H9 (cell line): Measurements from ENCODE around the gene DLG5. TPM values are rescaled to one million over a fixed set of nuclear protein-coding genes. Genes with fewer than 3 reads are reported as not detected.

ENCODE experiments used
- DNase-seq: peaks from one replicate; pipeline ENCODE4 v3.0.0-alpha.2; 2017
- H2AFZ ChIP-seq: one replicate; pipeline ENCODE4 v1.6.1; 2013; ENCODE audit warnings: mild to moderate bottlenecking, low read length, control low read depth, moderate library complexity
- H2AK5ac ChIP-seq: 2 replicates; pipeline ENCODE4 v1.6.1; 2013; ENCODE audit warnings: low read length, control low read depth, mixed read lengths; ENCODE audit not compliant: insufficient read length
- H2BK120ac ChIP-seq: one replicate; pipeline ENCODE4 v1.6.1; 2013; ENCODE audit warnings: low read depth, mild to moderate bottlenecking, low read length, control low read depth, inconsistent platforms; ENCODE audit not compliant: poor library complexity, severe bottlenecking
- H2BK12ac ChIP-seq: 2 replicates; pipeline ENCODE4 v1.6.1; 2013; ENCODE audit warnings: low read length, control low read depth, mixed read lengths, low read depth; ENCODE audit not compliant: insufficient read length
- H2BK15ac ChIP-seq: 2 replicates; pipeline ENCODE4 v1.6.1; 2013; ENCODE audit warnings: low read depth, low read length, control low read depth
- H2BK20ac ChIP-seq: one replicate; pipeline ENCODE4 v1.6.1; 2013; ENCODE audit warnings: low read depth, mild to moderate bottlenecking, low read length, control low read depth, inconsistent platforms; ENCODE audit not compliant: poor library complexity, severe bottlenecking
- H2BK5ac ChIP-seq: 2 replicates; pipeline ENCODE4 v1.6.1; 2013; ENCODE audit warnings: low read length, control low read depth, mixed read lengths; ENCODE audit not compliant: insufficient read length
- H3K14ac ChIP-seq: 2 replicates; pipeline ENCODE4 v1.6.1; 2013; ENCODE audit warnings: low read length, control low read depth; ENCODE audit not compliant: insufficient read depth
- H3K18ac ChIP-seq: 2 replicates; pipeline ENCODE4 v1.6.1; 2013; ENCODE audit warnings: low read depth, mild to moderate bottlenecking, mixed read lengths, low read length, control low read depth; ENCODE audit not compliant: insufficient read length
- H3K23ac ChIP-seq: 2 replicates; pipeline ENCODE4 v1.6.1; 2013; ENCODE audit warnings: low read length, control low read depth, mixed read lengths, low read depth; ENCODE audit not compliant: insufficient read length
- H3K23me2 ChIP-seq: 2 replicates; pipeline ENCODE4 v1.6.1; 2013; ENCODE audit warnings: low read depth, mild to moderate bottlenecking, mixed read lengths, low read length, control low read depth; ENCODE audit not compliant: insufficient read length, poor library complexity, severe bottlenecking
- H3K27ac ChIP-seq: 2 replicates; pipeline ENCODE4 v1.5.1; 2013; ENCODE audit warnings: low read length, control low read depth, mixed read lengths, low read depth; ENCODE audit not compliant: insufficient read length
- H3K27me3 ChIP-seq: 2 replicates; pipeline ENCODE4 v1.6.1; 2013; ENCODE audit warnings: low read length, control low read depth, inconsistent platforms; ENCODE audit not compliant: insufficient read depth
- H3K4ac ChIP-seq: 2 replicates; pipeline ENCODE4 v1.6.1; 2013; ENCODE audit warnings: low read depth, mild to moderate bottlenecking, control low read depth, inconsistent platforms, low read length, moderate library complexity
- H3K4me1 ChIP-seq: 2 replicates; pipeline ENCODE4 v1.6.1; 2013; ENCODE audit warnings: low read length, control low read depth, inconsistent platforms; ENCODE audit not compliant: insufficient read depth
- H3K4me2 ChIP-seq: 2 replicates; pipeline ENCODE4 v1.6.1; 2013; ENCODE audit warnings: low read length, control low read depth, mixed read lengths; ENCODE audit not compliant: insufficient read length, insufficient read depth
- H3K56ac ChIP-seq: 2 replicates; pipeline ENCODE4 v1.6.1; 2013; ENCODE audit warnings: low read depth, mild to moderate bottlenecking, mixed read lengths, low read length, control low read depth; ENCODE audit not compliant: insufficient read length
- H3K79me1 ChIP-seq: 2 replicates; pipeline ENCODE4 v1.6.1; 2013; ENCODE audit warnings: low read depth, mild to moderate bottlenecking, moderate library complexity, low read length, control low read depth, inconsistent platforms; ENCODE audit not compliant: insufficient read depth, poor library complexity, severe bottlenecking
- H3K79me2 ChIP-seq: 2 replicates; pipeline ENCODE4 v1.6.1; 2013; ENCODE audit warnings: low read length, control low read depth, inconsistent platforms; ENCODE audit not compliant: insufficient read depth
- H3K9ac ChIP-seq: 2 replicates; pipeline ENCODE4 v1.6.1; 2013; ENCODE audit warnings: low read length, control low read depth, mixed read lengths; ENCODE audit not compliant: insufficient read length; ENCODE audit errors: extremely low read depth
- H3K9me3 ChIP-seq: one replicate; pipeline ENCODE4 v1.6.1; 2013; ENCODE audit warnings: low read depth, low read length, inconsistent platforms; ENCODE audit not compliant: control insufficient read depth
- H3T11ph ChIP-seq: one replicate; pipeline ENCODE4 v1.6.1; 2013; ENCODE audit warnings: mild to moderate bottlenecking, low read length, control low read depth, inconsistent platforms
- H4K20me1 ChIP-seq: one replicate; pipeline ENCODE4 v1.6.1; 2013; ENCODE audit not compliant: control insufficient read depth, insufficient read length, insufficient read depth
- H4K5ac ChIP-seq: 2 replicates; pipeline ENCODE4 v1.6.1; 2013; ENCODE audit warnings: low read depth, mild to moderate bottlenecking, mixed read lengths, low read length, control low read depth; ENCODE audit not compliant: insufficient read length
- H4K8ac ChIP-seq: replicated peaks from 2 replicates; pipeline ENCODE4 v1.6.1; 2013; ENCODE audit warnings: low read length, control low read depth, mixed read lengths, low read depth; ENCODE audit not compliant: insufficient read length
- H4K91ac ChIP-seq: 2 replicates; pipeline ENCODE4 v1.6.1; 2013; ENCODE audit warnings: low read depth, mild to moderate bottlenecking, moderate library complexity, mixed read lengths, low read length, control low read depth; ENCODE audit not compliant: insufficient read length
- H3K27ac Mint-ChIP-seq, 3 experiments: 2 replicates in 2 of 3; 3 replicates in 1 of 3; pipeline ENCODE4 v1.8.0; 2020 to 2021; ENCODE audit warnings: mixed read lengths in 3 of 3, mild to moderate bottlenecking in 1 of 3, moderate library complexity in 1 of 3
- H3K27me3 Mint-ChIP-seq: 2 replicates; pipeline ENCODE4 v1.8.0; 2021; ENCODE audit warnings: low read depth, mild to moderate bottlenecking, moderate library complexity, mixed read lengths
- H3K36me3 Mint-ChIP-seq, 3 experiments: 2 replicates in 2 of 3; 3 replicates in 1 of 3; pipeline ENCODE4 v1.8.0; 2020 to 2021; ENCODE audit warnings: low read depth in 3 of 3, mixed read lengths in 3 of 3; ENCODE audit not compliant: insufficient read depth in 1 of 3
- H3K4me1 Mint-ChIP-seq, 2 experiments: 2 replicates each; pipeline ENCODE4 v1.8.0; 2020; ENCODE audit warnings: mixed read lengths in 2 of 2
- H3K4me3 Mint-ChIP-seq, 2 experiments: 2 replicates in 1 of 2; 3 replicates in 1 of 2; pipeline ENCODE4 v1.8.0; 2020 to 2021; ENCODE audit warnings: mild to moderate bottlenecking in 2 of 2, mixed read lengths in 2 of 2, moderate library complexity in 1 of 2
- H3K9me3 Mint-ChIP-seq, 2 experiments: 2 replicates in 1 of 2; 3 replicates in 1 of 2; pipeline ENCODE4 v1.8.0; 2020; ENCODE audit warnings: mild to moderate bottlenecking in 2 of 2, mixed read lengths in 2 of 2, moderate library complexity in 1 of 2
- WGBS: extraction: QIAGEN DNeasy Blood & Tissue Kit; methylation state at CpG from one replicate; pipeline ENCODE4 v1.1.7; 2013; ENCODE audit warnings: missing lambda C conversion rate, low lambda C conversion rate, mixed read lengths; ENCODE audit not compliant: insufficient read length; ENCODE audit errors: extremely low coverage; 5-methylcytosine and 5-hydroxymethylcytosine counted together
- total RNA-seq: library from RNA; stranded (reverse); gene quantifications from 2 replicates; pipeline ENCODE4 v1.2.1, GENCODE V29; 2021
- TF ChIP-seq, protein P1 (sequence below): fragments of 200-600 bp; sonication (generic); conservative IDR thresholded peaks from 3 replicates; pipeline ENCODE4 v1.8.0; 2021; ENCODE audit warnings: antibody characterized with exemption, mild to moderate bottlenecking

Gene DLG5
- total RNA-seq, 1 experiment from 2014 or later = 67.4 TPM

DNA sequence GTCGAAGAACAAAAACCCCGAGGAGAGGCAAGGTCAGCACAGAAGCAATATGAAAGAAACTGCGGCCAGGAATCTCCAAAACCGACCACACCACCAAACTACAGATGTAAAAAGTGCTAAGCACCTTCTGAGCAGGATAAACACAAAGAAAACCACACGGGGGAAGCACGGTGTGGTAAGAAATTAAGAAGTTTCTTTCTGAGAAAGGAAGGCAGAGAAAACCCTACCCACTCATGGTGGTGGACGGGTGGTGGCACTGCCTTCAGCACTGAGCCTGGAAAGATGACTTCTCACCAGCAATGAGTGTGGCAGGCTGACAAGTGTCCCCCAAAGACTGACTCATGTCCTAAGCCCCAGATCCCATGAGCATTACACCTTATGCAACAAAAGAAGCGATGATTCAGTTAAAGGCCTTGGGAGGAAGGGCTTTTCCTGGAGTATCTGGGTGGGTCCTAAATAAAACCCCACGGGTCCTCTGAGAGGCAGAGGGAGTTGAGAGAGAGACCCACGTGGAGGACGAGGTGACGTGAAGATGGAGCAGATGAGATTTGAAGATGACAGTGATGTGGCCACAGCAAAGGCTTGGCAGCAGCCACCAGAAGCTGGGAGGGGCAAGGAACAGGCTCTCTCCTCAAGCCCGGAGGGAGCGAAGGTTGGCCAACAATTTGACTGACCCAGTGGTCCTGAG, 124.9 kb downstream of the DLG5 start:
- peaks cover 11% of the 10 kb centered on the region for H3K4me1 ChIP-seq
- H3K9me3 ChIP-seq = no peaks in the 10 kb centered on the region
- no peak overlapping the region for H2AK5ac ChIP-seq
- H3K27me3 ChIP-seq = no peaks in the 10 kb centered on the region
- no peak overlapping the region for H3K4me3 Mint-ChIP-seq
- H3K4me2 ChIP-seq = no peak overlapping the region
- 0 out of 2 replicates have a peak overlapping the region, but pooled peaks have one; percentile 39 for H3K14ac ChIP-seq
- H3K23me2 ChIP-seq = no peaks in the 10 kb centered on the region
- no peak overlapping the region for H3K56ac ChIP-seq
- no peaks in the 10 kb centered on the region for H3K9me3 Mint-ChIP-seq
- H3K18ac ChIP-seq = peak overlapping the region; percentile 7
- H3K27me3 Mint-ChIP-seq = no peaks in the 10 kb centered on the region
- H2BK120ac ChIP-seq = no peak overlapping the region
- no peak overlapping the region for H3T11ph ChIP-seq
- no peak overlapping the region for H2BK20ac ChIP-seq
- no peak overlapping the region for H4K5ac ChIP-seq
- H3K79me2 ChIP-seq = no peaks in the 10 kb centered on the region
- H2BK5ac ChIP-seq = no peak overlapping the region
- no peak overlapping the region for H2BK15ac ChIP-seq
- H3K79me1 ChIP-seq = no peaks in the 10 kb centered on the region
- no peak overlapping the region for H2BK12ac ChIP-seq
- no peak overlapping the region for H4K91ac ChIP-seq
- no peak overlapping the region for H3K4ac ChIP-seq
- DNase-seq = no peak
- H3K4me1 Mint-ChIP-seq = peaks cover 28 to 36% of the 10 kb centered on the region in 2 experiments
- peak overlapping the region; percentile 23 to 81 (median 60); a peak in 6 of 7 replicates for H3K27ac Mint-ChIP-seq
- H4K8ac ChIP-seq = no peak overlapping the region
- no peak overlapping the region for H3K23ac ChIP-seq
- no CpG with 5 or more reads among the region's 14 CpGs for WGBS
- no peak overlapping the region for H3K9ac ChIP-seq
- peaks cover 34 to 78% (median 55%) of the 10 kb centered on the region in 3 experiments; a peak in 6 of 7 replicates for H3K36me3 Mint-ChIP-seq
- H3K27ac ChIP-seq = peak overlapping the region; percentile 1
- TF ChIP-seq, protein P1, sequence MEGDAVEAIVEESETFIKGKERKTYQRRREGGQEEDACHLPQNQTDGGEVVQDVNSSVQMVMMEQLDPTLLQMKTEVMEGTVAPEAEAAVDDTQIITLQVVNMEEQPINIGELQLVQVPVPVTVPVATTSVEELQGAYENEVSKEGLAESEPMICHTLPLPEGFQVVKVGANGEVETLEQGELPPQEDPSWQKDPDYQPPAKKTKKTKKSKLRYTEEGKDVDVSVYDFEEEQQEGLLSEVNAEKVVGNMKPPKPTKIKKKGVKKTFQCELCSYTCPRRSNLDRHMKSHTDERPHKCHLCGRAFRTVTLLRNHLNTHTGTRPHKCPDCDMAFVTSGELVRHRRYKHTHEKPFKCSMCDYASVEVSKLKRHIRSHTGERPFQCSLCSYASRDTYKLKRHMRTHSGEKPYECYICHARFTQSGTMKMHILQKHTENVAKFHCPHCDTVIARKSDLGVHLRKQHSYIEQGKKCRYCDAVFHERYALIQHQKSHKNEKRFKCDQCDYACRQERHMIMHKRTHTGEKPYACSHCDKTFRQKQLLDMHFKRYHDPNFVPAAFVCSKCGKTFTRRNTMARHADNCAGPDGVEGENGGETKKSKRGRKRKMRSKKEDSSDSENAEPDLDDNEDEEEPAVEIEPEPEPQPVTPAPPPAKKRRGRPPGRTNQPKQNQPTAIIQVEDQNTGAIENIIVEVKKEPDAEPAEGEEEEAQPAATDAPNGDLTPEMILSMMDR = no peak
- H2AFZ ChIP-seq = no peak overlapping the region
- H4K20me1 ChIP-seq = no peaks in the 10 kb centered on the region
